Ishikawa (cell line): Measurements from ENCODE around the gene HHIPL1.

Experiments used
- CEBPB ChIP-seq: IDR thresholded peaks from 2 replicates; pipeline ENCODE4 v1.6.1; 2012
- CREB1 ChIP-seq: IDR thresholded peaks from 2 replicates; pipeline ENCODE4 v1.6.1; 2012; ENCODE audit warnings: low read depth
- EGR1 ChIP-seq: IDR thresholded peaks from 2 replicates; pipeline ENCODE4 v1.6.1; 2012
- EP300 ChIP-seq: IDR thresholded peaks from 2 replicates; pipeline ENCODE4 v1.6.1; 2012; ENCODE audit warnings: borderline replicate concordance
- FOXM1 ChIP-seq: IDR thresholded peaks from 2 replicates; pipeline ENCODE4 v1.6.1; 2012; ENCODE audit warnings: low read depth, borderline replicate concordance
- MAX ChIP-seq: IDR thresholded peaks from 2 replicates; pipeline ENCODE4 v1.6.1; 2012
- NFIC ChIP-seq: IDR thresholded peaks from 2 replicates; pipeline ENCODE4 v1.6.1; 2012
- TAF1 ChIP-seq: IDR thresholded peaks from 2 replicates; pipeline ENCODE4 v1.6.1; 2012; ENCODE audit warnings: low read depth, mild to moderate bottlenecking
- TCF12 ChIP-seq: IDR thresholded peaks from 2 replicates; pipeline ENCODE4 v1.6.1; 2012; ENCODE audit warnings: low read depth
- TEAD4 ChIP-seq: IDR thresholded peaks from 2 replicates; pipeline ENCODE4 v1.6.1; 2012
- YY1 ChIP-seq: IDR thresholded peaks from 2 replicates; pipeline ENCODE4 v1.6.1; 2012; ENCODE audit warnings: low read depth
- ZBTB7A ChIP-seq: IDR thresholded peaks from 2 replicates; pipeline ENCODE4 v1.6.1; 2012; ENCODE audit warnings: low read depth
- TF ChIP-seq, protein P1 (sequence below): IDR thresholded peaks from 2 replicates; pipeline ENCODE4 v1.6.1; 2012; ENCODE audit warnings: low read depth, mild to moderate bottlenecking

DNA sequence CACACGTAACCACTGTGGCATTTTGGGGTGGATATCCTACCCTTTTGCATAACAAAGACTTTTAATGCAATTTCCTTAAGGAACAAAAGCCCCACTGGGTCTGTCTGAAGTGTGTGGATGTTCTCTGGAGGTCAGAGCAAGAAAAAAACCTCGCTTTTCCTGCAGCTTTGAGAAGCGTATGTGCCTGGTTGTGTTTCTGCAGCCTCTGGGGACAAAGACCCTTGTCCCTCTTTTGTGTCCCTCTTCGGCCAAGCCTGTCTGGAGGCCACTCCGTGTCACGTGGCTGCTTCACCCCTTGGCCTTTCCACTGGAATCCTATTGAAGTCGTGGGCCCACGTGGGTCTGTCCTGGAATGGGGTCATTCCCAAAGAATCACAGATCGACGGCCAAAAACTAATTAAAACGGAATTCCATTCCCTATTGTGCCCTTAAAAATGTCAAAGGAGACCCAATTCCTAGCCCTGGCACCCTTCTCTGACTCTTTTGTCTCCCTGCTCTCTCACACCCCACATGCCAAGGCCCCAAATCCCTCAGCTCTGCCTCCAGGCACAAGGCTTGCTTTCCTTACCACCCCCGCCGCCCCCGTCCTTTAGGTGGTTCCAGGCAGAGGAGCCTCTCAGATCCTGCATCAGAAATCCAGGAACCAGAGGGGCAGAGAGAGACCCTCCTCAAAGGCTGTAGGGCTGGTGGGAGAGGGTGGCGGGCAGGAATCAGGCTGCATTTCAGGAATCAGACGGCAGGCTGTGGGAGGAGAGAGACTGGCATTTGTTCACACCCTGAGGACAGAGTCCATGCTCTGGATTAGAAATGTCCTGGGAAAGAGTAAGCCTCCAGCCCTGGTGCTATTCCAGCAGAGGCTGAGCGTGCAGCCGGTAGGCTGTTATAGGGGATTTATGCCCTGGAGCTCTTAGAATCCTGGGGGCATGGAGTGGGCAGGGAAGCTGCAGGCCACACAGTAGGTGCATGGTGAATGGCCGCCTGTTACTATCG, 26.6 kb downstream of the HHIPL1 start:
- TF ChIP-seq EP300 (no peak), NFIC (no peak), TEAD4 (no peak), TAF1 (no peak), EGR1 (no peak), MAX (no peak), TCF12 (no peak), YY1 (no peak), CREB1 (no peak), CEBPB (no peak), FOXM1 (no peak), ZBTB7A (no peak)
- TF ChIP-seq, protein P1, sequence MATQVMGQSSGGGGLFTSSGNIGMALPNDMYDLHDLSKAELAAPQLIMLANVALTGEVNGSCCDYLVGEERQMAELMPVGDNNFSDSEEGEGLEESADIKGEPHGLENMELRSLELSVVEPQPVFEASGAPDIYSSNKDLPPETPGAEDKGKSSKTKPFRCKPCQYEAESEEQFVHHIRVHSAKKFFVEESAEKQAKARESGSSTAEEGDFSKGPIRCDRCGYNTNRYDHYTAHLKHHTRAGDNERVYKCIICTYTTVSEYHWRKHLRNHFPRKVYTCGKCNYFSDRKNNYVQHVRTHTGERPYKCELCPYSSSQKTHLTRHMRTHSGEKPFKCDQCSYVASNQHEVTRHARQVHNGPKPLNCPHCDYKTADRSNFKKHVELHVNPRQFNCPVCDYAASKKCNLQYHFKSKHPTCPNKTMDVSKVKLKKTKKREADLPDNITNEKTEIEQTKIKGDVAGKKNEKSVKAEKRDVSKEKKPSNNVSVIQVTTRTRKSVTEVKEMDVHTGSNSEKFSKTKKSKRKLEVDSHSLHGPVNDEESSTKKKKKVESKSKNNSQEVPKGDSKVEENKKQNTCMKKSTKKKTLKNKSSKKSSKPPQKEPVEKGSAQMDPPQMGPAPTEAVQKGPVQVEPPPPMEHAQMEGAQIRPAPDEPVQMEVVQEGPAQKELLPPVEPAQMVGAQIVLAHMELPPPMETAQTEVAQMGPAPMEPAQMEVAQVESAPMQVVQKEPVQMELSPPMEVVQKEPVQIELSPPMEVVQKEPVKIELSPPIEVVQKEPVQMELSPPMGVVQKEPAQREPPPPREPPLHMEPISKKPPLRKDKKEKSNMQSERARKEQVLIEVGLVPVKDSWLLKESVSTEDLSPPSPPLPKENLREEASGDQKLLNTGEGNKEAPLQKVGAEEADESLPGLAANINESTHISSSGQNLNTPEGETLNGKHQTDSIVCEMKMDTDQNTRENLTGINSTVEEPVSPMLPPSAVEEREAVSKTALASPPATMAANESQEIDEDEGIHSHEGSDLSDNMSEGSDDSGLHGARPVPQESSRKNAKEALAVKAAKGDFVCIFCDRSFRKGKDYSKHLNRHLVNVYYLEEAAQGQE = no peak
